ENCODE results near the gene GTF2IRD1. TPM values are rescaled to one million over a fixed set of nuclear protein-coding genes. Genes with fewer than 3 reads are reported as not detected.
A peak's percentile ranks its signal among the peaks of the same experiment; 100 is the strongest.

The GTF2IRD1 gene
- total and polyA plus RNA-seq, 5 donors from 2014 or later: 0.16 to 2.4 TPM; not detected in 3

GRCh38 chr7:74586258-74587175, 132.8 kb downstream of the GTF2IRD1 start:
- no peak overlapping the region for H3K27ac ChIP-seq (ENCODE audit: insufficient read depth, low read length, poor library complexity, severe bottlenecking)
- no peaks in the 10 kb centered on the region for H3K27me3 Mint-ChIP-seq
- no peak for DNase-seq
- H3K4me3 ChIP-seq (ENCODE audit: low read depth, low read length): no peak overlapping the region
- H3K4me1 Mint-ChIP-seq: no peaks in the 10 kb centered on the region
- H3K9me3 ChIP-seq (ENCODE audit: control insufficient read depth in 2 of 2, low read length in 2 of 2): no peaks in the 10 kb centered on the region
- H3K36me3 ChIP-seq (ENCODE audit: control insufficient read depth, insufficient read depth, low read length): no peaks in the 10 kb centered on the region
- peak overlapping the region in 1 of 3 donors; percentile 79 for H3K27ac Mint-ChIP-seq
- ATAC-seq (ENCODE audit: low read depth in 2 of 2): no peak
- no peaks in the 10 kb centered on the region for H3K4me1 ChIP-seq (ENCODE audit: control insufficient read depth, insufficient read depth, low read length, poor library complexity, severe bottlenecking)
- peaks cover 0 to 2% (median 0%) of the 10 kb centered on the region in 7 donors for H3K9me3 Mint-ChIP-seq
- no peaks in the 10 kb centered on the region for H3K36me3 Mint-ChIP-seq
- H3K27me3 ChIP-seq (ENCODE audit: control insufficient read depth, insufficient read depth, low read length): no peaks in the 10 kb centered on the region
- H3K4me3 Mint-ChIP-seq: no peak overlapping the region

GRCh38 chr7:74587435-74588126, 133.9 kb downstream of the GTF2IRD1 start:
- ATAC-seq (ENCODE audit: low read depth in 2 of 2) (no peak), DNase-seq (no peak)
- no peaks in the 10 kb centered on the region for H3K36me3 ChIP-seq (ENCODE audit: control insufficient read depth, insufficient read depth, low read length)
- Mint-ChIP-seq H3K36me3 (no peaks in the 10 kb centered on the region), H3K9me3 (peaks cover 0 to 2% (median 0%) of the 10 kb centered on the region in 7 donors), H3K4me1 (no peaks in the 10 kb centered on the region), H3K27ac (peak overlapping the region in 1 of 3 donors; percentile 66), H3K4me3 (no peak overlapping the region), H3K27me3 (no peaks in the 10 kb centered on the region)
- no peak overlapping the region for H3K4me3 ChIP-seq (ENCODE audit: low read depth, low read length)
- no peaks in the 10 kb centered on the region for H3K27me3 ChIP-seq (ENCODE audit: control insufficient read depth, insufficient read depth, low read length)
- H3K4me1 ChIP-seq (ENCODE audit: control insufficient read depth, insufficient read depth, low read length, poor library complexity, severe bottlenecking): no peaks in the 10 kb centered on the region
- no peaks in the 10 kb centered on the region for H3K9me3 ChIP-seq (ENCODE audit: control insufficient read depth in 2 of 2, low read length in 2 of 2)
- H3K27ac ChIP-seq (ENCODE audit: insufficient read depth, low read length, poor library complexity, severe bottlenecking): no peak overlapping the region

GRCh38 chr7:74590813-74591212, 137.1 kb downstream of the GTF2IRD1 start:
- no peak for ATAC-seq (ENCODE audit: low read depth in 2 of 2)

GRCh38 chr7:74598558-74598957, 144.9 kb downstream of the GTF2IRD1 start:
- Mint-ChIP-seq H3K9me3 (no peaks in the 10 kb centered on the region), H3K36me3 (no peaks in the 10 kb centered on the region), H3K27me3 (no peaks in the 10 kb centered on the region), H3K27ac (no peak overlapping the region), H3K4me3 (no peak overlapping the region), H3K4me1 (no peaks in the 10 kb centered on the region)
- Histone ChIP-seq H3K9me3 (ENCODE audit: control insufficient read depth in 2 of 2, low read length in 2 of 2) (no peaks in the 10 kb centered on the region), H3K4me1 (ENCODE audit: control insufficient read depth, insufficient read depth, low read length, poor library complexity, severe bottlenecking) (no peaks in the 10 kb centered on the region), H3K27ac (ENCODE audit: insufficient read depth, low read length, poor library complexity, severe bottlenecking) (no peak overlapping the region), H3K4me3 (ENCODE audit: low read depth, low read length) (no peak overlapping the region), H3K36me3 (ENCODE audit: control insufficient read depth, insufficient read depth, low read length) (no peaks in the 10 kb centered on the region), H3K27me3 (ENCODE audit: control insufficient read depth, insufficient read depth, low read length) (no peaks in the 10 kb centered on the region)
- DNase-seq (no peak), ATAC-seq (ENCODE audit: low read depth in 2 of 2) (no peak)

More at GRCh38 chr7:74590813-74591212, 137.1 kb downstream of the GTF2IRD1 start:
- Histone ChIP-seq H3K36me3 (ENCODE audit: control insufficient read depth, insufficient read depth, low read length) (no peaks in the 10 kb centered on the region), H3K9me3 (ENCODE audit: control insufficient read depth in 2 of 2, low read length in 2 of 2) (no peaks in the 10 kb centered on the region), H3K27me3 (ENCODE audit: control insufficient read depth, insufficient read depth, low read length) (no peaks in the 10 kb centered on the region), H3K4me1 (ENCODE audit: control insufficient read depth, insufficient read depth, low read length, poor library complexity, severe bottlenecking) (no peaks in the 10 kb centered on the region), H3K4me3 (ENCODE audit: low read depth, low read length) (no peak overlapping the region), H3K27ac (ENCODE audit: insufficient read depth, low read length, poor library complexity, severe bottlenecking) (no peak overlapping the region)
- DNase-seq: no peak
- Mint-ChIP-seq H3K36me3 (no peaks in the 10 kb centered on the region), H3K4me1 (no peaks in the 10 kb centered on the region), H3K9me3 (peaks cover 0 to 2% (median 0%) of the 10 kb centered on the region in 7 donors), H3K27me3 (no peaks in the 10 kb centered on the region), H3K4me3 (no peak overlapping the region), H3K27ac (no peak overlapping the region)

GRCh38 chr7:74599244-74599643, 145.5 kb downstream of the GTF2IRD1 start:
- Histone ChIP-seq H3K9me3 (ENCODE audit: control insufficient read depth in 2 of 2, low read length in 2 of 2) (no peaks in the 10 kb centered on the region), H3K4me3 (ENCODE audit: low read depth, low read length) (no peak overlapping the region), H3K4me1 (ENCODE audit: control insufficient read depth, insufficient read depth, low read length, poor library complexity, severe bottlenecking) (no peaks in the 10 kb centered on the region), H3K36me3 (ENCODE audit: control insufficient read depth, insufficient read depth, low read length) (no peaks in the 10 kb centered on the region), H3K27me3 (ENCODE audit: control insufficient read depth, insufficient read depth, low read length) (no peaks in the 10 kb centered on the region), H3K27ac (ENCODE audit: insufficient read depth, low read length, poor library complexity, severe bottlenecking) (no peak overlapping the region)
- no peak overlapping the region for H3K27ac Mint-ChIP-seq
- H3K27me3 Mint-ChIP-seq: no peaks in the 10 kb centered on the region
- no peak overlapping the region for H3K4me3 Mint-ChIP-seq
- ATAC-seq (ENCODE audit: low read depth in 2 of 2) (no peak), DNase-seq (no peak)
- H3K9me3 Mint-ChIP-seq: no peaks in the 10 kb centered on the region
- no peaks in the 10 kb centered on the region for H3K36me3 Mint-ChIP-seq
- no peaks in the 10 kb centered on the region for H3K4me1 Mint-ChIP-seq

GRCh38 chr7:74604326-74605020, 150.8 kb downstream of the GTF2IRD1 start:
- no peaks in the 10 kb centered on the region for H3K36me3 Mint-ChIP-seq
- H3K4me3 ChIP-seq (ENCODE audit: low read depth, low read length): no peak overlapping the region
- no peaks in the 10 kb centered on the region for H3K36me3 ChIP-seq (ENCODE audit: control insufficient read depth, insufficient read depth, low read length)
- DNase-seq (no peak), ATAC-seq (ENCODE audit: low read depth in 2 of 2) (no peak)
- H3K27ac Mint-ChIP-seq: peak overlapping the region in 1 of 3 donors; percentile 40
- no peak overlapping the region for H3K27ac ChIP-seq (ENCODE audit: insufficient read depth, low read length, poor library complexity, severe bottlenecking)
- H3K4me3 Mint-ChIP-seq: peak overlapping the region; percentile 35 to 75 (median 52)
- no peaks in the 10 kb centered on the region for H3K9me3 ChIP-seq (ENCODE audit: control insufficient read depth in 2 of 2, low read length in 2 of 2)
- H3K4me1 ChIP-seq (ENCODE audit: control insufficient read depth, insufficient read depth, low read length, poor library complexity, severe bottlenecking): peaks cover 16% of the 10 kb centered on the region
- H3K4me1 Mint-ChIP-seq: peaks cover 0 to 21% (median 6%) of the 10 kb centered on the region in 4 donors
- no peaks in the 10 kb centered on the region for H3K27me3 Mint-ChIP-seq
- no peaks in the 10 kb centered on the region for H3K27me3 ChIP-seq (ENCODE audit: control insufficient read depth, insufficient read depth, low read length)
- H3K9me3 Mint-ChIP-seq: no peaks in the 10 kb centered on the region

GRCh38 chr7:74606101-74606908, 152.6 kb downstream of the GTF2IRD1 start:
- Histone ChIP-seq H3K36me3 (ENCODE audit: control insufficient read depth, insufficient read depth, low read length) (no peaks in the 10 kb centered on the region), H3K27ac (ENCODE audit: insufficient read depth, low read length, poor library complexity, severe bottlenecking) (no peak overlapping the region), H3K4me3 (ENCODE audit: low read depth, low read length) (peak overlapping the region; percentile 53), H3K4me1 (ENCODE audit: control insufficient read depth, insufficient read depth, low read length, poor library complexity, severe bottlenecking) (peaks cover 16% of the 10 kb centered on the region), H3K27me3 (ENCODE audit: control insufficient read depth, insufficient read depth, low read length) (no peaks in the 10 kb centered on the region), H3K9me3 (ENCODE audit: control insufficient read depth in 2 of 2, low read length in 2 of 2) (no peaks in the 10 kb centered on the region)
- H3K9me3 Mint-ChIP-seq: no peaks in the 10 kb centered on the region
- H3K36me3 Mint-ChIP-seq: no peaks in the 10 kb centered on the region
- peak overlapping the region in 1 of 3 donors; percentile 20 for H3K27ac Mint-ChIP-seq
- peaks cover 0 to 21% (median 6%) of the 10 kb centered on the region in 4 donors for H3K4me1 Mint-ChIP-seq
- H3K27me3 Mint-ChIP-seq: no peaks in the 10 kb centered on the region
- peak; percentile 77 to 84 for ATAC-seq (ENCODE audit: low read depth in 2 of 2)
- DNase-seq: peak; percentile 7 to 59 (median 18)
- peak overlapping the region; percentile 15 to 78 (median 62) for H3K4me3 Mint-ChIP-seq

Measured in CD4-positive, CD25-positive, alpha-beta regulatory T cell (primary cell).